KG1 (cell line): ENCODE data around the gene IFT57.
"Not testable (repeated sequence)": the region's sequence is repeated elsewhere in the genome, so short reads cannot be mapped to it uniquely, and the experiment has no call there.

Experiments
- DNase-seq: peaks from one replicate; lab custom pipeline; 2025; lab: John Stamatoyannopoulos, UW

Gene IFT57

GRCh38 chr3:108159865-108160264 lies 62.4 kb downstream of the IFT57 start:
- no peak for DNase-seq

GRCh38 chr3:108159105-108159504 lies 63.1 kb downstream of the IFT57 start:
- no peak for DNase-seq

DNA sequence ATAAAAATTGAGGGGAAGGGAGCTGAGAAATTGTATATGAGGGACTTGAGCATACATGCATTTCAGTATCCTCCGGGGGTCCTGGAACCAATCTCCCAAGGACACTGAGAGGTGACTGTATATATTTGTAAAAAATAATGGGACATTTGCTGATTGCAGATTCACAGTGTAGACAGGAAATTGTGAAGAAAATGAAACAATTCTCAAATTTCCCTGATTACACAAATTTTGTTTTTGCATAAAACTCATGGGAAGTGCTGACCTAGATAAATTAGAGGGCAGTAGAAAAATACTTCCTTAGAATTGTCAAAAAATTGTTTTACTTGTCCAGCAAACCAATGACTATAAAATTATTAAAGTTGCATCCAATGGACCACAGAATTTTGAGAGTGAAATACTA lies 64.0 kb downstream of the IFT57 start:
- no peak for DNase-seq

DNA sequence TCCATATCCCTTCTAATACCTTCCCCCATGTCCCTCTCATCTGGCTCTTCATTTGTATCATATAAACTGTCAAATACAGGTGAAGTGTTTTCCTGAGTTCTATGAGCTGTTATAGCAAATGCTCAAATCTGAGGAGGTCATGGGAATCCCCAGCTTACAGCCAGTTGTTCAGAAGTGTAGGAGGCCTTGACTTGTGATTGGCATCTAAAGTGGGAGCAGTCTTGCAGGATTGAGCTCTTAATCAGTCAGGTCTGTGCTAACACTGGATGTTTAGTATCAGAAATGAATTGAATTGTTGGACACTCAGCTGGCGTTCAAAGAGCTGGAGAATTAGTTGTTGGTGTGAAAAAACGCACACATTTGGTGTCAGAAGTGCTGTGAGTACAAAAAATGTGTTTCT lies 65.0 kb downstream of the IFT57 start:
- DNase-seq = no peak

DNA sequence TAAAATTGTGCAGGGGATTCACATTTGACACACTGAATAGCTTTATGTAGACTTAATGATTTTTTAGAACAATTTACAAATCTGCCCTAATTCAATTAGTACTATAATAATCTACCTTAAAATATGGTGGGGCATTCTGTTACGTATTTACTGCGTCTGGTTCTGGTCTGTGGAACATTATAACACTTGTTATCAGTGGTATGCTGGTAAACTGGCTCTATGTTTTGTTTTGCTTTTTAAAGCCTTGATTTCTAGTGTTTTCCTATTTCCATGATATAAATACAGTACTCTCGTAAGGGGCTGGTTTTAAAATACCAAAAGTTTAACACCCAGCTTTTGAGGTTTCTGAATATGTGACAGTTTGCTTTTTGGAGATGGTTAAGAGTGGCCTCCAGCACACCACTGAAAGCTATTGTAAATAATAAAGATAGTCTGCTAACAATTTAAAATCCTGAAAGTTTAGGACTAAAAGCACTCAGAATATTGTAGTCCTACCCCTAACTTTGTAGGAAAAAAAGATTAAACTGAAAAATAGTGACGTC lies 65.8 kb downstream of the IFT57 start:
- no peak for DNase-seq

DNA sequence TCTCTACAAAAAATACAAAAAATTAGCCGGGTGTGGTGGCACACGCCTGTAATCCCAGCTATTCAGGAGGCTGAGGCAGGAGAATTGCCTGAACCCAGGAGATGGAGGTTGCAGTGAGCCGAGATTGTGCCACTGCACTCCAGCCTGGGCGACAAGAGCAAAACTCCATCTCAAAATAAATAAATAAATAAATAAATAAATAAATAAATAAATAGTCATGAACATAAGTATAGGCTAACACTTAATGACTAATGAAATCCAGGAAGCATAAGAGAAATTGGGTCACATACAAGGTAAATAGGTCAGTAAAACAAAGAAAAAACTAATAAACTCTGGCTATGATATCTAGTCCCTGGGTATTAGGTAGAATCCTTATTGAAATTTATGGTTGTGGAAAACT lies 66.6 kb downstream of the IFT57 start:
- DNase-seq = not testable (repeated sequence)

DNA sequence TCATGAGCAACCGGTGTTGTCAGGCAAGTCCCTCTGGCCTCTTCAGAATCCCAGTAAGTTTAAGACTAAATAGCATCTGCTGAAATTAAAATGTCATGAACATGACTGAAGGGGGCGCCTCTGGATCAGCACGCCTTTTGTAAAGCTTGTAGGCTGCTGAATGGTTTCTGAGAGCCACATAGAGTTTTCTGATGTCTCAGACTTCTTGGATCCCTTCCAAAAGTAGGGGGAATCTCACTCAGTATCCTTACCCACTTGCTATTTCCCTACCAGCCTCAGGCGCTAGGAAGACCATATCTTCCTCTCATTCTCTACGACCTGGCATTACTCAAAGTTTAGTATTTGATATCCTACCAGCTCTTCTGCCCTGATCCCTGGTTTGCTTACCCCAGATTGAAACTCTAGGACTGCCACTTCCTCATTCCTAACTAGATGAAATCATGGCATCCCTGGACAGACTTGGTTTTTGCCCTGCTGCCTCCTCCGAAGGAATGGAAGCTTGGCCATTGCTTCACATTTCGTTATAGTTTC lies 68.7 kb downstream of the IFT57 start:
- DNase-seq = no peak

GRCh38 chr3:108152274-108152673 lies 70.0 kb downstream of the IFT57 start:
- DNase-seq = no peak

DNA sequence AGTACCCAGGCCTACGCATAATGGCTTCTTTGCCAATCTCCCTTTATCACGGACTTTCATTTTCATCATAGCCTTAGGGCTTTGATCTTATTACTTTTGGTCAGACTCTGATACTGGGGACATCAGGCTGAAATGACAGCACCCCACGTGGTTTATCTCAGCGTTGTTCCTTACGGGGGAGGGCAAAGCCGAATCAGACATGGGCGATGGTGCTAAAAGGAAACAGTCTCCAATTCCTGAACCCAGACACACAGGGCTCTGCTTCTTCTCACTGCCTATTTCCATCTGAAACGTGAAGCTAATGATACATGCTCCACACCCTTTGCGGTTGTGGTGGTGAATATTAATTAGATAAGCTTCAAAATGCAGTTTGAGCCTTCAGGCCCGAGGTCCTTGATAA lies 72.0 kb downstream of the IFT57 start:
- no peak for DNase-seq

DNA sequence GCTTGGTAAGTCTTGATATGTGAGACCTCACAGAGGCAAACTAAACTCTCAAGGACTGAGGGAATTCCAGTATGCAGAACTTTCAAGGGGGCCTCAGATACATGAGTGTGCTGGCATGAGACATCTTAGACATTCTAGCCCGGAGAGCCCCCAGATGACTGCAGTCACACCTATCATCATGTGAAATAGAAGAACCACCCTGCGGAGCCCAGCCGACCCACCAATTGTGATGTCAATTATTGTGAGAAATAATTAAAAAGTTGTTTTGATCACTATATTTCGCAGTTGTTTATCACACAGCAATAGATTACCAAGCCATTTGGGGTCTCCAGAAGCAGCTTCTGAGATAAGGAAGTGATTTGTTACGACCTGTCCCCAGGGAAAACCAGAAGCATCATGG lies 76.1 kb downstream of the IFT57 start:
- DNase-seq = no peak

GRCh38 chr3:108145578-108145977 lies 76.6 kb downstream of the IFT57 start:
- no peak for DNase-seq

DNA sequence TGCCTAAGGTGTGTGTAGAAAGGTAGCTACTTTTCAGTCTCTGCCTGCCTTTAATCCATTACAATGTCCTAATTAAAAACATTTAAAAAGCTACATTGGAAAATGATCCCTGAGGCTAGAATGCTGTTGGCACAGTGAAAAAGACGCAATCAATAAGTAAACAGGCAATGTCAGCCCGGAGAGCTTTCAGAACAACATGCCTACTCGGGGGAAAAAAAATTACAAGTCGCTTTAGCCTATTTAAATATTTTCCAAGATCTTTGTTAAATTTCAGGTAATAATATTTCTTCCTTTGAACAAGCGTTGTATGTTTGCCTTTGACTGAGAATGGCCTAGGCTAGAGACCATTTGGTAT lies 84.8 kb downstream of the IFT57 start:
- no peak for DNase-seq

GRCh38 chr3:108136561-108137459 lies 85.4 kb downstream of the IFT57 start:
- no peak for DNase-seq

DNA sequence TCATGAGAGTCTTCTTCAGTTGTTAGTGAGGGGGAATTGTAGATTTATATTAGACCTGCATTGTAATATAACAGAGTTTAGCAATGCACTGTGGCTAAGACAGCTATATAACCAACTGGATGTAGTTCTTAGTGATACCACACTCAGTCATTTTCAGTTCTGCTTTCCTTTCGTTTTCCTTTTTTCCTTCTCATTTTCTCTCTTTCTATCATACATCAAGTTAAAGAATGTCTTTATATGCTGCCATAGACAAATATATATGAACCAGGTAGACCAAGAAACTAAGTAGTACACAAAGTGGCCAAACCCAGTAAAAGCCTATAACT lies 87.7 kb downstream of the IFT57 start:
- DNase-seq = no peak

DNA sequence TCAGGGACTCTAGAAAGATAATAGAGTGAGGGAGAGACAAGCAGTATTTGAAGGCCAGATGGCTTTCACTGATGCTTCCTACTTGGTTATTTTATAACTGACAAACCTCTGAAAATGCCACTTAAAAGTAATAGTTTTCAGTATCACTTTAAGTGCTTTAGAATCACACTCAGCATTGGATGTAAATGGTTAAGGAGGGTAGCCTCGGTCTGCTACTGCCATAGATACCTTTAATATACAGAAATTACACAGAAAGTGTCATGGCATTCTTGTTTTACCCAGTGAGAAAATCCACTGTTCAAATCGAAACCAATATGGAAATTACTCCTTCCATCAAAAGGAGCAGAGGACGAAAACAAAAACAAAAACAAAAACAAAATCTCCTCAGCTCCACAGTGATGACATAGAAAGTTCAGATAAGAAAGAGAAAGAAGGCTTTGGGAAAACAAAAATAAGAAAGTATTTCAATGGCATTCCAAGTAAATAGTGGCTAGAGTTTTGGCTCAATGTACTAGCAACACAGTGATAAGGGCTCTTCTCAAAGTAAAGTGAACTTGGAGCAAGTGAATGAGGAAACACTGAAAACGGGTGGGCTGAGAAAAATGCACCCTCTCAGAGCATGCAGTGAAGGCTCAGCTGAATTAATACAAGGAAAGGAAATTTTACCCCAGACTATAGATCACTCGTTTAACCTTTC lies 88.2 kb downstream of the IFT57 start:
- no peak for DNase-seq

DNA sequence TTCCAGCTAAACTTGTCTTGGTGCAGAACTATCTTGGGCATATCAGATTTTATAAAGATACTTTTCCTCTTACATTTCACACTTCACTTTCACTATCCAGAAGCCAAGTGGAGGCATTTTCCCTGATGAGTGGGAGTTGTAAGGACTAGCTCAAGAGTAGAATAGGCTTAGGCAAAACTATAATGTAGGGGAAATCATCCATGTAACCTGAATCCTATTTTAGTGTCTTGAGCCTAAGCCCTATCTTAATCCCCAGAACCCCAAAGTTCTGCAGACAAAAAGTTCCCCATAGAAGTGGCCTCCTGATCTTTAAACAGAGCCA lies 89.2 kb downstream of the IFT57 start:
- DNase-seq = no peak

DNA sequence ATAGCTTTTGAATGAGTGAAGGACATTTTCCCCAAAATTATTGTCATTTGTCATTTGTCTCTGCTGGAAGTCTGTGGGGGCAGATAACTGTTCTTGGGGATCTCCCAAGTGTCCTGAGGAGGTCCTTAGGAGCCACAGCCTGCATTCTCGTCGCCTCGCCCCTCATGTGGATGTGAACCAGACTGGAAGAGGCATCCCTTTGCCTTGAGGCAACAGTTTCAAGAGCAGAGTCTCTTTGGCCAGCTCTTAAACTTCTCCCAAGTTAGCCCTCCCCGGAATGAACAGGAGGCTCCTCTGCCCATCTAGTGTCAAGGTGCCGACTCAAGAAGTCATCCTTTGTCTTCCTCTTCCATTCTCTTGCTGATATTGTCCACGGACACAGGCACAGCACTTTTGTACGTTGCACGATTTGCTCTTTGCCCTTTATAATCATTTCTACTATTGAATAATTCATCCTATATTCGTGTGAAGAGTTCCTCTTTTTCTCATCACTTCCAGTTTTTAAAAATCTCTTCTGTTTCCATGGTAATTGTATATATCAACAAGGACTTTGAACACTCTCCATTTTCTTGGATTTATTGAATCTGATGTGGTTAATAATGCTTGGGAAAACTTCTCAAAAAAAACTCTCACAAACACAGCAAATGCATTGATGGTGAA lies 90.6 kb downstream of the IFT57 start:
- DNase-seq = no peak

- no peak for DNase-seq
Measured at GRCh38 chr3:108130701-108131474, 91.3 kb downstream of the IFT57 start.

- DNase-seq = no peak
Measured at GRCh38 chr3:108130236-108130635, 92.0 kb downstream of the IFT57 start.

DNA sequence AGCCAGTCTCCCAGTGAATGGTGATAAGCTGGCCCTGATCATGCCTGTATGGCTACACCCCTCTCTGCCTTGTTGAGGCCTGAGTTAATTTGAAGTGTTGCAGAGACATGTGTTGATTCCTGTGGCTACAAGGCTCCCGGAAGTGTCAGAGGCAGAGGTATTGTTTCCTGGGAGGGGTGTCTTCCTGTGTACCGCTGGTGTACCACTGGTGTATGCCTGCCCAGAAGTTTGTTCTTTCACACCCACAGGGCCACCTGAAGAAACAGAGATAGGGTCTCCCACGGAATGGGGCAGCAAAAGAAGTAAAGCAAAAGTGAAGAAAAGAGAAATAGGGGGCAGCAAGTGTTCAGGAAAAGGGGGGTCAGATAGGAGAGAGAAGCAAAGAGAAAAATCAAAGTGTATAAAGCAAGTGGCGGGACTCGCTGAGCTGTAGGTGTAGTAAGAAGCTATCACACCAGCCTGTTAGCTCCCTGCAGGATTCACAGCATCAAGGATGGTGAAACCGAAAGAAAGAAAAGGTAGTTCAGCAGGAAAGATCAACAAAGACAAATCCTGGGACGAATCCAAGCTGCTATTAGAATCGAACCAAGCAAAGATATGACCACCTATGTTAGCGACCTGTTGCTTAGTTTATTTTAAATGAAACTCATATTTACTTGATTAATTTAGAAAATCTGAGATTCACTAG lies 94.8 kb downstream of the IFT57 start:
- DNase-seq = no peak

DNA sequence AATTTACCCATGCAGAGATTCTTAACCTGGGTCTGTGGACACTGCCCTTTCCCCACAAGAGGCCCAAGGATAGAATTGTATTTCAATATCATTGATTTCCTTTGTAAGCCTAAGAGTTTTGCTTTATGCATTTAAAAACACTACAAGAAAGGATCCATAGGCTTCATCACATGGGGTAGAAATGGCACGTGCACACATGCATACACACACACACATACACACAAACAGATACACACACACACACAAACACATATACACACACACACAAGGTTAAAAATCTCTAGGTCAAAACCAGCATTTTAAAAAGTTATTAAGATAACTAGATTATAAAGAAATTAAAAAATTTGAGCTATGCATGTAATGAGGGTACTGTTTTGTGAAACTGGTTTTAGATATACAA lies 95.9 kb downstream of the IFT57 start:
- DNase-seq = no peak
